B cell (primary cell): ENCODE measurements around the gene ORAI2. TPM values are rescaled to one million over a fixed set of nuclear protein-coding genes. Genes with fewer than 3 reads are reported as not detected.
A peak's percentile ranks its signal among the peaks of the same experiment; 100 is the strongest.

Source experiments
- ATAC-seq: fragments of 200-7000 bp; cut with Tn5 transposase; one replicate; pipeline ENCODE4 v1.10.0; 2021; ENCODE audit warnings: low read depth, mild to moderate bottlenecking, moderate number of reproducible peaks, moderate library complexity
- CTCF ChIA-PET: fragments of 350-600 bp; sonication (Branson Sonifier 250); formaldehyde crosslinking; loops from one replicate; lab custom pipeline; 2021; ENCODE audit warnings: antibody characterized with exemption, inconsistent platforms; lab: Charles Lee
- POLR2A ChIA-PET: fragments of 350-600 bp; sonication (Branson Sonifier 250); formaldehyde crosslinking; loops from one replicate; lab custom pipeline; 2021; ENCODE audit warnings: antibody characterized with exemption; lab: Charles Lee
- DNase-seq: peaks from one replicate; pipeline ENCODE4 v3.0.0; 2013
- H2AFZ ChIP-seq: 2 replicates; pipeline ENCODE4 v1.6.1; 2012; ENCODE audit warnings: mild to moderate bottlenecking, low read depth, low read length; ENCODE audit not compliant: insufficient read depth, poor library complexity, severe bottlenecking
- H3K27ac ChIP-seq, 2 donors: 1 replicate in 1 of 2; 2 replicates in 1 of 2; pipeline ENCODE4 v1.5.1; 2012 to 2013; ENCODE audit warnings: low read length in 2 of 2, mild to moderate bottlenecking in 2 of 2, moderate library complexity in 1 of 2
- H3K27me3 ChIP-seq, 4 experiments: fragments of 200-600 bp in 1 of 4; sonication (generic) in 1 of 4; replicated peaks in 1 of 4; 1 replicate in 2 of 4; 2 replicates in 2 of 4; pipeline versions ENCODE4 v1.6.1 to v1.7.0; 2013 to 2016; ENCODE audit warnings: low read length in 3 of 4, mild to moderate bottlenecking in 2 of 4, mixed read lengths in 1 of 4, moderate library complexity in 1 of 4; ENCODE audit not compliant: insufficient read depth in 4 of 4, control insufficient read depth in 3 of 4; ENCODE audit errors: control extremely low read depth in 1 of 4
- H3K36me3 ChIP-seq, 2 experiments: replicated peaks in 1 of 2; 1 replicate in 1 of 2; 2 replicates in 1 of 2; pipeline versions ENCODE4 v1.6.1 to v1.7.1; 2013; ENCODE audit warnings: low read length in 1 of 2; ENCODE audit not compliant: insufficient read depth in 2 of 2, control insufficient read depth in 1 of 2; ENCODE audit errors: control extremely low read depth in 1 of 2, extremely low read depth in 1 of 2
- H3K4me1 ChIP-seq, 2 donors: fragments of 200-600 bp in 1 of 2; sonication (generic) in 1 of 2; 1 replicate in 1 of 2; 2 replicates in 1 of 2; pipeline versions ENCODE4 v1.5.1 to v1.6.1; 2013 to 2017; ENCODE audit warnings: low read length in 2 of 2; ENCODE audit not compliant: control insufficient read depth in 2 of 2, insufficient read depth in 2 of 2
- H3K4me2 ChIP-seq: replicated peaks from 2 replicates; pipeline ENCODE3; 2012; ENCODE audit warnings: mild to moderate bottlenecking, low read depth, low read length; ENCODE audit not compliant: poor library complexity, severe bottlenecking
- H3K4me3 ChIP-seq, 5 experiments: fragments of 200-600 bp in 1 of 5; sonication (generic) in 1 of 5; 1 replicate in 3 of 5; 2 replicates in 2 of 5; pipeline versions ENCODE4 v1.5.1 to v1.7.0; 2011 to 2016; ENCODE audit warnings: low read length in 4 of 5, mild to moderate bottlenecking in 4 of 5, low read depth in 2 of 5, control low read depth in 1 of 5, moderate library complexity in 1 of 5; ENCODE audit not compliant: insufficient read depth in 1 of 5; ENCODE audit errors: control extremely low read depth in 1 of 5, extremely low read depth in 1 of 5
- H3K79me2 ChIP-seq: fragments of 200-600 bp; sonication (generic); one replicate; pipeline ENCODE4 v1.6.0; 2016; ENCODE audit warnings: low read length; ENCODE audit not compliant: control insufficient read depth, insufficient read depth
- H3K9ac ChIP-seq: fragments of 200-600 bp; sonication (generic); 2 replicates; pipeline ENCODE4 v1.6.1; 2017; ENCODE audit warnings: mild to moderate bottlenecking, low read length, moderate library complexity
- H3K9me3 ChIP-seq, 3 donors: one replicate each; pipeline versions ENCODE4 v1.6.1 to v1.7.1; 2013; ENCODE audit warnings: low read length in 2 of 3; ENCODE audit not compliant: control insufficient read depth in 2 of 3, insufficient read depth in 1 of 3; ENCODE audit errors: control extremely low read depth in 1 of 3
- H4K20me1 ChIP-seq: 2 replicates; pipeline ENCODE4 v1.6.0; 2012; ENCODE audit warnings: mild to moderate bottlenecking, low read length; ENCODE audit not compliant: insufficient read depth, control insufficient read depth, poor library complexity, severe bottlenecking
- H3K27ac Mint-ChIP-seq: one replicate; pipeline ENCODE4 v1.8.0; 2021; ENCODE audit warnings: mixed read lengths
- H3K27me3 Mint-ChIP-seq: one replicate; pipeline ENCODE4 v1.8.0; 2021; ENCODE audit warnings: mixed read lengths
- H3K4me1 Mint-ChIP-seq: one replicate; pipeline ENCODE4 v1.8.0; 2021; ENCODE audit warnings: mixed read lengths
- H3K4me3 Mint-ChIP-seq: one replicate; pipeline ENCODE4 v1.8.0; 2021; ENCODE audit warnings: mixed read lengths
- H3K9me3 Mint-ChIP-seq: one replicate; pipeline ENCODE4 v1.8.0; 2022; ENCODE audit warnings: mixed read lengths; ENCODE audit not compliant: insufficient read depth
- CTCF ChIP-seq: fragments of 200-600 bp; IDR thresholded peaks from one replicate; pipeline ENCODE4 v1.8.0; 2022; ENCODE audit warnings: antibody characterized with exemption, mild to moderate bottlenecking
- EZH2 ChIP-seq: IDR thresholded peaks from 2 replicates; pipeline ENCODE4 v1.6.1; 2012; ENCODE audit warnings: borderline replicate concordance, low read depth, mild to moderate bottlenecking, moderate library complexity, low read length; ENCODE audit not compliant: insufficient read depth, poor library complexity, severe bottlenecking
- WGBS: methylation state at CpG from one replicate; pipeline ENCODE4 v1.1.5; 2013; ENCODE audit warnings: missing lambda C conversion rate; ENCODE audit not compliant: insufficient coverage; 5-methylcytosine and 5-hydroxymethylcytosine counted together
- intact Hi-C: fragments of 100-400 bp; cut with micrococcal nuclease; formaldehyde crosslinking; loops from one replicate; pipeline ENCODE4 v1.10.0; 2022
- polyA plus RNA-seq: library from polyadenylated mRNA; depleted of rRNA; stranded (reverse); fragments of >200 nt; gene quantifications from 2 replicates; pipeline ENCODE4 v1.2.3, GENCODE V29; 2012
- total RNA-seq, 2 donors: library from RNA; stranded (reverse); fragments of 120-200 nt in 1 of 2; gene quantifications; 1 replicate in 1 of 2; 2 replicates in 1 of 2; pipeline versions ENCODE4 v1.2.3 to v1.2.4, GENCODE V29; 2013 to 2022

ORAI2 gene
- total and polyA plus RNA-seq, 2 donors (not counting 1 experiment from before 2014, with no cell fraction given) = 177 to 450 TPM

GRCh38 chr7:102451371-102452054 lies 18.1 kb downstream of the ORAI2 start:
- Histone ChIP-seq H3K4me2 (no peak overlapping the region), H3K27ac (no peak overlapping the region), H2AFZ (no peak overlapping the region), H3K4me1 (peaks cover 5 to 12% of the 10 kb centered on the region in 2 donors), H3K9ac (no peak overlapping the region), H4K20me1 (peaks cover 59% of the 10 kb centered on the region), H3K36me3 (peaks cover 0 to 35% of the 10 kb centered on the region in 2 experiments), H3K79me2 (peaks cover 38% of the 10 kb centered on the region), H3K27me3 (no peaks in the 10 kb centered on the region), H3K4me3 (no peak overlapping the region), H3K9me3 (no peaks in the 10 kb centered on the region)
- no peaks in the 10 kb centered on the region for H3K9me3 Mint-ChIP-seq
- DNase-seq (no peak), ATAC-seq (no peak)
- no peak overlapping the region for H3K4me3 Mint-ChIP-seq
- ChIA-PET CTCF (interaction anchor here (0.6 to 46.3 kb wide), 11 partner anchors 10 to 172 kb away, joined by 3 to 1182 read pairs (median 4); partner anchors contain the start of gene PRKRIP1), POLR2A (interaction anchor here (0.6 to 2.0 kb wide), 7 partner anchors 13 to 39 kb away, joined by 3 to 11 read pairs (median 4); no protein-coding TSS in a partner anchor)
- intact Hi-C loops = no loop called here
- no peaks in the 10 kb centered on the region for H3K27me3 Mint-ChIP-seq
- H3K27ac Mint-ChIP-seq = peak overlapping the region; percentile 10
- H3K4me1 Mint-ChIP-seq = peaks cover 17% of the 10 kb centered on the region
- WGBS = 90% methylated on average over 23 of the region's 23 CpGs
- TF ChIP-seq EZH2 = no peak
- TF ChIP-seq CTCF = no peak

DNA sequence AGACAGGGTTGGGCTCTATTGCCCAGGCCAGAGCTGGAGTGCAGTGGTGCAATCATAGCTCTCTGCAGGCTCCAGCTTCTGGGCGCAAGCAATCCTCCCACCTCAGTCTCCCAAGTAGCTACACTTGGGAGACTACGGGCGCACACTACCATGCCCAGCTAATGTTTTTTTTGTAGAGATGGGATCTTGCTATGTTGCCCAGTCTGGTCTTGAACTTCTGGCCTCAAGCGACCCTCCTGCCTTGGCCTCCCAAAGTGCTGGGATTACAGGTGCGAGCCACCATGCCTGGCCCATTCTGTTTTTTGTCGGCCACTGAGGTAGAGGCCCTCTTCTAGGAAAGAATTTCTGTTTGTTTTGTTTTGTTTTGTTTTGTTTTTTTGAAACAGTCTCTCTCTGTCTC lies 19.1 kb downstream of the ORAI2 start:
- peaks cover 5 to 8% of the 10 kb centered on the region in 2 donors for H3K4me1 ChIP-seq
- TF ChIP-seq CTCF (no peak), EZH2 (no peak)
- no peaks in the 10 kb centered on the region for H3K9me3 Mint-ChIP-seq
- peaks cover 10% of the 10 kb centered on the region for H3K4me1 Mint-ChIP-seq
- no peak overlapping the region for H3K27ac Mint-ChIP-seq
- no peak for ATAC-seq
- peaks cover 49% of the 10 kb centered on the region for H4K20me1 ChIP-seq
- no peak overlapping the region for H3K4me2 ChIP-seq
- no peak overlapping the region for H3K27ac ChIP-seq
- CTCF ChIA-PET = interaction anchor here (0.9 to 46.3 kb wide), 8 partner anchors 11 to 172 kb away, joined by 3 to 1182 read pairs (median 5); partner anchors contain the start of gene PRKRIP1
- H3K27me3 Mint-ChIP-seq = no peaks in the 10 kb centered on the region
- H3K4me3 Mint-ChIP-seq = no peak overlapping the region
- intact Hi-C loops = no loop called here
- no peaks in the 10 kb centered on the region for H3K9me3 ChIP-seq
- H3K27me3 ChIP-seq = no peaks in the 10 kb centered on the region
- POLR2A ChIA-PET = interaction anchor here (0.6 to 1.5 kb wide), 6 partner anchors 11 to 56 kb away, joined by 3 to 9 read pairs (median 4); partner anchors contain the start of gene PRKRIP1
- DNase-seq = no peak
- H3K9ac ChIP-seq = no peak overlapping the region
- 95% methylated on average over 4 of the region's 6 CpGs for whole genome bisulfite sequencing
- H3K36me3 ChIP-seq = peaks cover 0 to 32% of the 10 kb centered on the region in 2 experiments
- H2AFZ ChIP-seq = no peak overlapping the region
- no peak overlapping the region for H3K4me3 ChIP-seq
- peaks cover 33% of the 10 kb centered on the region for H3K79me2 ChIP-seq
